ENCODE data around the gene LYPD4.
A peak's percentile ranks its signal among the peaks of the same experiment; 100 is the strongest.
"Not testable (repeated sequence)": the region's sequence is repeated elsewhere in the genome, so short reads cannot be mapped to it uniquely, and the experiment has no call there.

LYPD4 gene

GRCh38 chr19:41802770-41803169 lies 41.7 kb downstream of the LYPD4 start:
- no peak overlapping the region for H3K4me3 ChIP-seq (ENCODE audit: insufficient read depth, low read depth, low read length)
- 88 to 89% methylated on average over 2 of the region's 2 CpGs for WGBS, 2 experiments
- H3K9me3 ChIP-seq (ENCODE audit: control insufficient read depth, low read length) = no peaks in the 10 kb centered on the region
- peaks cover 6% of the 10 kb centered on the region for H3K4me1 ChIP-seq (ENCODE audit: control insufficient read depth, insufficient read depth, low read length)
- no peaks in the 10 kb centered on the region for H3K36me3 ChIP-seq (ENCODE audit: control insufficient read depth, insufficient read depth, low read length)
- H3K27me3 ChIP-seq (ENCODE audit: control insufficient read depth, insufficient read depth, low read length, poor library complexity, severe bottlenecking) = no peaks in the 10 kb centered on the region
- H3K27ac ChIP-seq (ENCODE audit: insufficient read depth, low read depth, low read length, poor library complexity, severe bottlenecking) = peak overlapping the region; percentile 59

- no peaks in the 10 kb centered on the region for H3K27me3 ChIP-seq (ENCODE audit: control insufficient read depth, insufficient read depth, low read length, poor library complexity, severe bottlenecking)
- no peak overlapping the region for H3K4me3 ChIP-seq (ENCODE audit: insufficient read depth, low read depth, low read length)
- 65 to 68% methylated on average over 2 of the region's 2 CpGs for WGBS, 2 experiments
- no peaks in the 10 kb centered on the region for H3K9me3 ChIP-seq (ENCODE audit: control insufficient read depth, low read length)
- no peaks in the 10 kb centered on the region for H3K36me3 ChIP-seq (ENCODE audit: control insufficient read depth, insufficient read depth, low read length)
- H3K4me1 ChIP-seq (ENCODE audit: control insufficient read depth, insufficient read depth, low read length) = peaks cover 6% of the 10 kb centered on the region
- H3K27ac ChIP-seq (ENCODE audit: insufficient read depth, low read depth, low read length, poor library complexity, severe bottlenecking) = peak overlapping the region; percentile 59
These were observed 42.7 kb downstream of the LYPD4 start for GRCh38 chr19:41801792-41802211.

- Histone ChIP-seq H3K27me3 (ENCODE audit: control insufficient read depth, insufficient read depth, low read length, poor library complexity, severe bottlenecking) (no peaks in the 10 kb centered on the region), H3K36me3 (ENCODE audit: control insufficient read depth, insufficient read depth, low read length) (no peaks in the 10 kb centered on the region), H3K4me3 (ENCODE audit: insufficient read depth, low read depth, low read length) (no peak overlapping the region), H3K27ac (ENCODE audit: insufficient read depth, low read depth, low read length, poor library complexity, severe bottlenecking) (no peak overlapping the region), H3K9me3 (ENCODE audit: control insufficient read depth, low read length) (no peaks in the 10 kb centered on the region), H3K4me1 (ENCODE audit: control insufficient read depth, insufficient read depth, low read length) (peaks cover 6% of the 10 kb centered on the region)
- WGBS, 2 experiments = 89% methylated on average over 4 of the region's 4 CpGs
These were observed 43.5 kb downstream of the LYPD4 start for GRCh38 chr19:41801031-41801430.

GRCh38 chr19:41799444-41800000 lies 45.0 kb downstream of the LYPD4 start:
- H3K36me3 ChIP-seq (ENCODE audit: control insufficient read depth, insufficient read depth, low read length) = no peaks in the 10 kb centered on the region
- no peak overlapping the region for H3K27ac ChIP-seq (ENCODE audit: insufficient read depth, low read depth, low read length, poor library complexity, severe bottlenecking)
- peaks cover 3% of the 10 kb centered on the region for H3K27me3 ChIP-seq (ENCODE audit: control insufficient read depth, insufficient read depth, low read length, poor library complexity, severe bottlenecking)
- 84 to 88% methylated on average over 8 to 9 of the region's 9 CpGs for WGBS, 2 experiments
- H3K4me1 ChIP-seq (ENCODE audit: control insufficient read depth, insufficient read depth, low read length) = peaks cover 6% of the 10 kb centered on the region
- H3K9me3 ChIP-seq (ENCODE audit: control insufficient read depth, low read length) = no peaks in the 10 kb centered on the region
- no peak overlapping the region for H3K4me3 ChIP-seq (ENCODE audit: insufficient read depth, low read depth, low read length)

GRCh38 chr19:41796901-41797300 lies 47.6 kb downstream of the LYPD4 start:
- Histone ChIP-seq H3K27ac (ENCODE audit: insufficient read depth, low read depth, low read length, poor library complexity, severe bottlenecking) (no peak overlapping the region), H3K9me3 (ENCODE audit: control insufficient read depth, low read length) (no peaks in the 10 kb centered on the region), H3K27me3 (ENCODE audit: control insufficient read depth, insufficient read depth, low read length, poor library complexity, severe bottlenecking) (peaks cover 15% of the 10 kb centered on the region), H3K4me3 (ENCODE audit: insufficient read depth, low read depth, low read length) (no peak overlapping the region), H3K36me3 (ENCODE audit: control insufficient read depth, insufficient read depth, low read length) (no peaks in the 10 kb centered on the region), H3K4me1 (ENCODE audit: control insufficient read depth, insufficient read depth, low read length) (no peaks in the 10 kb centered on the region)
- WGBS, 2 experiments = 83 to 92% methylated on average over 1 of the region's 1 CpG

- Histone ChIP-seq H3K27me3 (ENCODE audit: control insufficient read depth, insufficient read depth, low read length, poor library complexity, severe bottlenecking) (peaks cover 16% of the 10 kb centered on the region), H3K4me1 (ENCODE audit: control insufficient read depth, insufficient read depth, low read length) (no peaks in the 10 kb centered on the region), H3K9me3 (ENCODE audit: control insufficient read depth, low read length) (no peaks in the 10 kb centered on the region), H3K27ac (ENCODE audit: insufficient read depth, low read depth, low read length, poor library complexity, severe bottlenecking) (no peak within 1 kb of the TSS), H3K4me3 (ENCODE audit: insufficient read depth, low read depth, low read length) (no peak within 1 kb of the TSS), H3K36me3 (ENCODE audit: control insufficient read depth, insufficient read depth, low read length) (no peaks in the 10 kb centered on the region)
These were observed 48.1 kb downstream of the LYPD4 start, which contains the start of gene CEACAM3 for GRCh38 chr19:41796362-41796761. TSS of gene CEACAM3 (plus strand) at chr19:41796587. CDS start at chr19:41796678, 91 bp downstream.

GRCh38 chr19:41795031-41795461 lies 49.4 kb downstream of the LYPD4 start:
- peaks cover 19% of the 10 kb centered on the region for H3K27me3 ChIP-seq (ENCODE audit: control insufficient read depth, insufficient read depth, low read length, poor library complexity, severe bottlenecking)
- WGBS, 2 experiments = 59 to 61% methylated on average over 4 of the region's 5 CpGs

GRCh38 chr19:41793414-41793727 lies 51.1 kb downstream of the LYPD4 start:
- Histone ChIP-seq H3K4me3 (ENCODE audit: insufficient read depth, low read depth, low read length) (no peak overlapping the region), H3K27me3 (ENCODE audit: control insufficient read depth, insufficient read depth, low read length, poor library complexity, severe bottlenecking) (peaks cover 19% of the 10 kb centered on the region), H3K27ac (ENCODE audit: insufficient read depth, low read depth, low read length, poor library complexity, severe bottlenecking) (no peak overlapping the region), H3K36me3 (ENCODE audit: control insufficient read depth, insufficient read depth, low read length) (no peaks in the 10 kb centered on the region), H3K4me1 (ENCODE audit: control insufficient read depth, insufficient read depth, low read length) (no peaks in the 10 kb centered on the region), H3K9me3 (ENCODE audit: control insufficient read depth, low read length) (no peaks in the 10 kb centered on the region)
- WGBS, 2 experiments = no CpG with 5 or more reads among the region's 1 CpG

More at GRCh38 chr19:41795031-41795461, 49.4 kb downstream of the LYPD4 start:
- no peak overlapping the region for H3K4me3 ChIP-seq (ENCODE audit: insufficient read depth, low read depth, low read length)
- H3K27ac ChIP-seq (ENCODE audit: insufficient read depth, low read depth, low read length, poor library complexity, severe bottlenecking) = no peak overlapping the region
- H3K36me3 ChIP-seq (ENCODE audit: control insufficient read depth, insufficient read depth, low read length) = no peaks in the 10 kb centered on the region
- H3K4me1 ChIP-seq (ENCODE audit: control insufficient read depth, insufficient read depth, low read length) = no peaks in the 10 kb centered on the region
- no peaks in the 10 kb centered on the region for H3K9me3 ChIP-seq (ENCODE audit: control insufficient read depth, low read length)

- WGBS, 2 experiments = 32% methylated on average over 21 to 22 of the region's 22 CpGs
- no peaks in the 10 kb centered on the region for H3K36me3 ChIP-seq (ENCODE audit: control insufficient read depth, insufficient read depth, low read length)
- no peaks in the 10 kb centered on the region for H3K9me3 ChIP-seq (ENCODE audit: control insufficient read depth, low read length)
- no peak overlapping the region for H3K4me3 ChIP-seq (ENCODE audit: insufficient read depth, low read depth, low read length)
- H3K27ac ChIP-seq (ENCODE audit: insufficient read depth, low read depth, low read length, poor library complexity, severe bottlenecking) = no peak overlapping the region
- no peaks in the 10 kb centered on the region for H3K4me1 ChIP-seq (ENCODE audit: control insufficient read depth, insufficient read depth, low read length)
- H3K27me3 ChIP-seq (ENCODE audit: control insufficient read depth, insufficient read depth, low read length, poor library complexity, severe bottlenecking) = peaks cover 21% of the 10 kb centered on the region
These were observed 51.7 kb downstream of the LYPD4 start for GRCh38 chr19:41792513-41793413.

- not testable (repeated sequence) for H3K27ac ChIP-seq (ENCODE audit: insufficient read depth, low read depth, low read length, poor library complexity, severe bottlenecking); H3K4me3 ChIP-seq (ENCODE audit: insufficient read depth, low read depth, low read length); H3K36me3 ChIP-seq (ENCODE audit: control insufficient read depth, insufficient read depth, low read length); H3K4me1 ChIP-seq (ENCODE audit: control insufficient read depth, insufficient read depth, low read length); H3K9me3 ChIP-seq (ENCODE audit: control insufficient read depth, low read length)
- H3K27me3 ChIP-seq (ENCODE audit: control insufficient read depth, insufficient read depth, low read length, poor library complexity, severe bottlenecking) = peaks cover 52% of the 10 kb centered on the region
- WGBS, 2 experiments = 72 to 77% methylated on average over 3 to 4 of the region's 5 CpGs
These were observed 55.4 kb downstream of the LYPD4 start for GRCh38 chr19:41789053-41789452.

Measured in ectodermal cell (in vitro differentiated cells).